Gastrocnemius medialis (tissue), 4 donors: ENCODE results near the gene ARID1B. TPM values are rescaled to one million over a fixed set of nuclear protein-coding genes. Genes with fewer than 3 reads are reported as not detected.

Experiments
- ATAC-seq, 2 donors: fragments of 150-250 bp; one replicate each; pipeline ENCODE4 v1.9.1; 2016
- DNase-seq, 2 donors: peaks; one replicate each; pipeline ENCODE4 v3.0.0-alpha.2; 2019
- H3K27ac ChIP-seq, 4 donors: fragments of 200-600 bp; sonication (generic); 1 replicate in 1 of 4; 2 replicates in 3 of 4; pipeline ENCODE4 v1.5.1; 2016 to 2018; ENCODE audit warnings: mild to moderate bottlenecking in 2 of 4, moderate library complexity in 1 of 4
- H3K27me3 ChIP-seq, 3 donors: fragments of 200-600 bp; sonication (generic) in 2 of 3; 1 replicate in 1 of 3; 2 replicates in 2 of 3; pipeline versions ENCODE4 v1.5.1 to v1.6.0; 2016 to 2019; ENCODE audit warnings: mild to moderate bottlenecking in 1 of 3, moderate library complexity in 1 of 3
- H3K36me3 ChIP-seq, 2 donors: fragments of 200-600 bp; sonication (generic) in 1 of 2; one replicate each; pipeline ENCODE4 v1.5.1; 2017 to 2018
- H3K4me1 ChIP-seq, 2 donors: fragments of 200-600 bp; sonication (generic) in 1 of 2; one replicate each; pipeline ENCODE4 v1.5.1; 2016 to 2017; ENCODE audit warnings: mild to moderate bottlenecking in 2 of 2
- H3K4me3 ChIP-seq, 4 donors: fragments of 200-600 bp; sonication (generic) in 3 of 4; 1 replicate in 1 of 4; 2 replicates in 3 of 4; pipeline ENCODE4 v1.5.1; 2016 to 2019; ENCODE audit warnings: mild to moderate bottlenecking in 2 of 4
- H3K9me3 ChIP-seq, 3 donors: fragments of 200-600 bp; sonication (generic) in 2 of 3; 1 replicate in 1 of 3; 2 replicates in 2 of 3; pipeline ENCODE4 v1.5.1; 2016 to 2019
- CTCF ChIP-seq, 5 experiments: fragments of 450-650 bp in 3 of 5; fragments of 200-600 bp in 2 of 5; sonication (generic) in 2 of 5; IDR thresholded peaks in 4 of 5; conservative IDR thresholded peaks in 1 of 5; 1 replicate in 4 of 5; 2 replicates in 1 of 5; pipeline ENCODE4 v1.5.1; 2016 to 2019; ENCODE audit warnings: antibody characterized with exemption in 5 of 5, mild to moderate bottlenecking in 3 of 5, moderate library complexity in 3 of 5
- POLR2A ChIP-seq, 2 donors: fragments of 450-650 bp; IDR thresholded peaks; one replicate each; pipeline ENCODE4 v1.6.1; 2017; ENCODE audit warnings: antibody characterized with exemption in 2 of 2, mild to moderate bottlenecking in 2 of 2, moderate library complexity in 2 of 2
- in situ Hi-C, 4 donors: fragments of 200-750 bp; cut with MboI; loops; one replicate each; pipeline versions ENCODE4 v1.15.0 to v1.8.0; 2017; ENCODE audit warnings: low sequenced_read_pairs in 4 of 4
- intact Hi-C: fragments of 100-400 bp; cut with DNase I; formaldehyde crosslinking; loops from one replicate; pipeline ENCODE4 v1.15.1; 2023; ENCODE audit warnings: low total_unique reads
- total RNA-seq, 4 donors: library from RNA; depleted of rRNA; stranded (reverse); fragments of >200 nt; gene quantifications; one replicate each; pipeline versions ENCODE4 v1.1.0 to v1.2.3, GENCODE V29; 2016

ARID1B gene
- total RNA-seq, 4 donors from 2014 or later, result 54.9 to 75.3 (median 62.0) TPM

DNA sequence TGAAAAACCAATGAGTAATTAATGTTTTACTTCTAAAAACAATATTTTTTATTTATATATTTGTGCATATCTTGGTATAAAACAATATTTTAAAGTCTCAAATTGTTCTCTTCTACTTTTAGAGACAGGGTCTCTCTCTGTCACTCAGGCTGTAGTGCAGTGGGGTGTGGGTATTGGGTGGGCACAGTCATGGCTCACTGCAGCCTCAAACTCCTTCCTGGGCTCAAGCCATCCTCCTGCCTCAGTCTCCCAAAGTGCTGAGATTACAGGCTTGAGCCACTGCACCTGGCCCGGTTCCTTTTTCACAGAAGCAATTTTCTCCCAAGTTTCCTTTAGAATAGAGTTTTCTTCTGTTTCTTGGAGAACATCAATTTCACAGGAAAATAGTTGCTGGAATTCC, 443.3 kb downstream of the ARID1B start:
- H3K9me3 ChIP-seq, result no peaks in the 10 kb centered on the region
- peak overlapping the region in 3 of 4 donors; percentile 37 to 46 (median 42) for H3K4me3 ChIP-seq
- in situ Hi-C loops, result loop anchor here in 1 of 4 donors (10.0 kb wide), 1 partner anchor 54 kb away; no protein-coding TSS in a partner anchor
- H3K36me3 ChIP-seq, result no peaks in the 10 kb centered on the region
- no peaks in the 10 kb centered on the region for H3K27me3 ChIP-seq
- no peak for ATAC-seq
- no peak overlapping the region for H3K27ac ChIP-seq
- peaks cover 10 to 14% of the 10 kb centered on the region in 2 donors for H3K4me1 ChIP-seq
- no peak for DNase-seq
- TF ChIP-seq CTCF (IDR thresholded peaks at IDR 0.05 in 4 of 5, conservative IDR thresholded peaks at IDR 0.05 in 1 of 5) (no peak), POLR2A (IDR thresholded peaks at IDR 0.05) (no peak)
- intact Hi-C loops, result loop anchor here (2.0 kb wide), 1 partner anchor 54 kb away; no protein-coding TSS in a partner anchor

DNA sequence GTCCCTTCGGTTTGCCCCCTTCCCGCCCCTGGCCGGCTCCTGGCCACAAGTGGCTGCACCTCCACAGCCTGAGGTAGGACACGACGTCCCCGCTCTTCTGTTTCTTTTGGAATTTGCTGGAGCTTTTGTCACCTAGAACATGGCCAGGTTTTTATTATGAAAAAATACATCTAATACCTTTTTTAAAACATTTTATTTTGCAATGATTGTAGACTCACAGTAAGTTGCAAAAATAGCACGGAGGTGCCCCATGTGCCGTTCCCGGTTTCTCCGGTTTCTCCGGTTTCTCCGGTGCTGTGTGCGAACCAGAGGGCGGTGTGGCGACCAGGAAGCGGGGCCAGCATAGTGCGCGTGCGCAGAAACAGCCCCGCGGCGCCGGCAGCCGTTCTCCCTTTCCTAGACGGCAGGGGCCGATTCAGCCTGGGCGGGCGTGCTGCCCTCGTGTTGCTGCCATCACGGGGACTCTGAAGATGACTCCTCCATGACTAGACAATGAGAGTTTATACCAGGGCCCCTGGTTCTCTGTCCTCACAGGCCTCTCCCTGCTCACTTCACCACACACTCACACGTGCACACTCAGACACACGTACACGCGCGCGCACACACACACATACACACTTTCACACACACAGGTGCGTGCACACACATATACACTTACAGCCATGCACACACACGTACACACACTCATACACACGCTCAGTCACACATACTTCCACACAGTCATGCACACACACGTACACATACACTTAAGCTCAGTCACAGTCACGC, 444.1 kb downstream of the ARID1B start:
- H3K4me1 ChIP-seq, result peaks cover 18 to 21% of the 10 kb centered on the region in 2 donors
- no peaks in the 10 kb centered on the region for H3K27me3 ChIP-seq
- intact Hi-C loops, result loop anchor here (2.0 kb wide), 1 partner anchor 54 kb away; no protein-coding TSS in a partner anchor
- H3K27ac ChIP-seq, result no peak overlapping the region
- peak overlapping the region; percentile 37 to 52 (median 44) for H3K4me3 ChIP-seq
- TF ChIP-seq CTCF (IDR thresholded peaks at IDR 0.05 in 4 of 5, conservative IDR thresholded peaks at IDR 0.05 in 1 of 5) (peak in 2 of 5 experiments; percentile 9 to 25), POLR2A (IDR thresholded peaks at IDR 0.05) (no peak)
- DNase-seq (peak; percentile 44 to 71), ATAC-seq (peak; percentile 70 to 75)
- H3K9me3 ChIP-seq, result no peaks in the 10 kb centered on the region
- no peaks in the 10 kb centered on the region for H3K36me3 ChIP-seq
- in situ Hi-C loops, result loop anchor here in 1 of 4 donors (10.0 kb wide), 1 partner anchor 54 kb away; no protein-coding TSS in a partner anchor

GRCh38 chr6:157221817-157222175, 444.6 kb downstream of the ARID1B start:
- no peak overlapping the region for H3K4me3 ChIP-seq
- in situ Hi-C loops (loop anchor here in 1 of 4 donors (10.0 kb wide), 1 partner anchor 53 kb away; no protein-coding TSS in a partner anchor), intact Hi-C loops (loop anchor here (2.0 kb wide), 1 partner anchor 53 kb away; no protein-coding TSS in a partner anchor)
- no peaks in the 10 kb centered on the region for H3K9me3 ChIP-seq
- no peak overlapping the region for H3K27ac ChIP-seq
- no peak for TF ChIP-seq POLR2A (IDR thresholded peaks at IDR 0.05)
- TF ChIP-seq CTCF (IDR thresholded peaks at IDR 0.05 in 4 of 5, conservative IDR thresholded peaks at IDR 0.05 in 1 of 5), result no peak
- peaks cover 22 to 23% of the 10 kb centered on the region in 2 donors for H3K4me1 ChIP-seq
- no peaks in the 10 kb centered on the region for H3K36me3 ChIP-seq
- no peak for ATAC-seq
- no peak for DNase-seq
- no peaks in the 10 kb centered on the region for H3K27me3 ChIP-seq

DNA sequence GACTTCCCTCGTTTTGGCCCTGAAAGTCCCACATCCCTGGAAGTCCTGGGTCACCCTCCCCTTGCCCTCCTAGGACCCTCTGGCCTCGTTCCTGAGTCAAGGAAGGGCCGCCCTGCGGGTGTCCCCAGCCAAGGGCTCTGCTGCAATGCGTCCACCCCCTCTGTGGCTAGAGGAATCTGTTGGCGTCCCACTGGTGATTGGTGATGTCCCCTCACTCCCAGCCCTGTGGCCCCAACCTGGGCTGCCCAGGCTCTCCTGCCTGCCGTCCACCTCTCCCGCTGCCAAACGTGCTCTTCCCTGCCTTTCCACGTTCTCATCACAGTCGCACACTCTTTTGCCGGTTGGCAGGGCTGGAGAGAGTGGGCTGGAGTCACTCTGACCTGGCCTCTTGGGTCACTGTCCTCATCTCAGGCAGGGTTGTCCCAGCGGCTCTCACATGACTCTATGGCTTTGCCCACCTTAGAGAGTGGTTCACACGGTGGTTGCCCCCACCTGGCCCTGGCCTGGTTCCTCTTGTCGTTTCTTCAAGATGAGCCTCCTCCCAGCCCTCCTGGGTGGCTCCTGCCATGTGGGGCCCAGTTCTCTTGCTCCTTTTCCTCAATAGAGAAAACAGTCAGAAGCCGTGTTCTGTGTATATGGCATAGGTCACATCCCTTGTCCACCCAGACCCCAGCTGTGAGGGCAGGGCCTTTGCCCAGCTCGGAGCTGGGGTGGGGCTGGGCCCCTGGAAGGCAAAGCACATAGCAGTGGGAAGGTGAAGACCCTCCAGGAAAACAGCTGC, 445.2 kb downstream of the ARID1B start:
- Histone ChIP-seq H3K36me3 (no peaks in the 10 kb centered on the region), H3K27ac (no peak overlapping the region), H3K27me3 (no peaks in the 10 kb centered on the region), H3K4me3 (no peak overlapping the region), H3K9me3 (no peaks in the 10 kb centered on the region), H3K4me1 (peaks cover 22 to 25% of the 10 kb centered on the region in 2 donors)
- in situ Hi-C loops, result loop anchor here in 1 of 4 donors (10.0 kb wide), 1 partner anchor 52 kb away; no protein-coding TSS in a partner anchor
- intact Hi-C loops, result no loop called here
- TF ChIP-seq CTCF (IDR thresholded peaks at IDR 0.05 in 4 of 5, conservative IDR thresholded peaks at IDR 0.05 in 1 of 5) (no peak), POLR2A (IDR thresholded peaks at IDR 0.05) (no peak)
- ATAC-seq (no peak), DNase-seq (no peak)
